ENCODE results near the gene NUP210L. TPM values are rescaled to one million over a fixed set of nuclear protein-coding genes. Genes with fewer than 3 reads are reported as not detected.

NUP210L gene
- total and polyA plus RNA-seq, 3 experiments from 2014 or later, result 0.06 to 0.09 TPM; not detected in 1

- H3K27me3 Mint-ChIP-seq, result no peaks in the 10 kb centered on the region
- peak within 1 kb of the TSS; percentile 80 to 100 (median 96) for H3K27ac Mint-ChIP-seq
- DNase-seq, result peak; percentile 87 to 97 (median 95)
- peak within 1 kb of the TSS; percentile 83 for H3K4me3 ChIP-seq (ENCODE audit: low read length)
- no peaks in the 10 kb centered on the region for H3K27me3 ChIP-seq (ENCODE audit: insufficient read depth, low read length, poor library complexity, severe bottlenecking)
- H3K36me3 ChIP-seq (ENCODE audit: insufficient read depth, low read length), result no peaks in the 10 kb centered on the region
- ChIA-PET CTCF (interaction anchor here (0.7 to 3.2 kb wide), 6 partner anchors 11 to 24 kb away, joined by 3 to 19 read pairs (median 6); partner anchors contain the start of genes DENND4B, JTB and RAB13), POLR2A (interaction anchor here (0.5 to 2.9 kb wide), 11 partner anchors 10 to 210 kb away, joined by 3 to 23 read pairs (median 3); partner anchors contain the start of genes DENND4B and JTB)
- peaks cover 0 to 30% (median 0%) of the 10 kb centered on the region in 3 donors for H3K36me3 Mint-ChIP-seq
- H3K4me1 ChIP-seq (ENCODE audit: insufficient read depth, low read length), result peaks cover 48% of the 10 kb centered on the region
- H3K27ac ChIP-seq (ENCODE audit: low read depth, low read length), result peak within 1 kb of the TSS; percentile 80
- no peaks in the 10 kb centered on the region for H3K9me3 ChIP-seq (ENCODE audit: low read length)
- no peaks in the 10 kb centered on the region for H3K9me3 Mint-ChIP-seq
- peak within 1 kb of the TSS; percentile 83 to 96 (median 90) for H3K4me3 Mint-ChIP-seq
- peaks cover 51 to 67% (median 66%) of the 10 kb centered on the region in 3 donors for H3K4me1 Mint-ChIP-seq
Observed at GRCh38 chr1:153963030-153963849, 191.6 kb downstream of the NUP210L start, which contains the start of gene SLC39A1. Gene SLC39A1, minus strand, starts transcription at chr1:153963537. Its CDS starts 822 bp downstream, at chr1:153962715.

- Mint-ChIP-seq H3K4me3 (peak overlapping the region; percentile 83 to 96 (median 90)), H3K27me3 (no peaks in the 10 kb centered on the region), H3K4me1 (peaks cover 48 to 62% (median 60%) of the 10 kb centered on the region in 3 donors), H3K9me3 (no peaks in the 10 kb centered on the region), H3K36me3 (peaks cover 0 to 36% (median 0%) of the 10 kb centered on the region in 3 donors), H3K27ac (peak overlapping the region; percentile 80 to 100 (median 96))
- Histone ChIP-seq H3K4me3 (ENCODE audit: low read length) (peak overlapping the region; percentile 83), H3K27me3 (ENCODE audit: insufficient read depth, low read length, poor library complexity, severe bottlenecking) (no peaks in the 10 kb centered on the region), H3K27ac (ENCODE audit: low read depth, low read length) (peak overlapping the region; percentile 80), H3K36me3 (ENCODE audit: insufficient read depth, low read length) (no peaks in the 10 kb centered on the region), H3K4me1 (ENCODE audit: insufficient read depth, low read length) (peaks cover 44% of the 10 kb centered on the region), H3K9me3 (ENCODE audit: low read length) (no peaks in the 10 kb centered on the region)
- no peak for DNase-seq
- ChIA-PET CTCF (interaction anchor here (0.7 to 3.2 kb wide), 6 partner anchors 12 to 25 kb away, joined by 3 to 19 read pairs (median 6); partner anchors contain the start of genes DENND4B, JTB and RAB13), POLR2A (interaction anchor here (0.5 to 2.9 kb wide), 7 partner anchors 14 to 209 kb away, joined by 3 to 23 read pairs (median 4); partner anchors contain the start of genes DENND4B and JTB)
Observed at GRCh38 chr1:153962088-153963029, 192.5 kb downstream of the NUP210L start.

- H3K4me3 ChIP-seq (ENCODE audit: low read length), result no peak overlapping the region
- ChIA-PET POLR2A (interaction anchor here (0.6 kb wide), 1 partner anchor 33 kb away, joined by 3 read pairs; no protein-coding TSS in a partner anchor), CTCF (no interaction called here)
- no peaks in the 10 kb centered on the region for H3K36me3 ChIP-seq (ENCODE audit: insufficient read depth, low read length)
- no peaks in the 10 kb centered on the region for H3K9me3 Mint-ChIP-seq
- peaks cover 50 to 64% (median 62%) of the 10 kb centered on the region in 3 donors for H3K4me1 Mint-ChIP-seq
- H3K27ac Mint-ChIP-seq, result peak overlapping the region; percentile 1 to 92 (median 72)
- peak overlapping the region in 5 of 7 donors; percentile 8 to 91 (median 33) for H3K4me3 Mint-ChIP-seq
- H3K27ac ChIP-seq (ENCODE audit: low read depth, low read length), result no peak overlapping the region
- DNase-seq, result no peak
- peaks cover 0 to 30% (median 0%) of the 10 kb centered on the region in 3 donors for H3K36me3 Mint-ChIP-seq
- H3K27me3 Mint-ChIP-seq, result no peaks in the 10 kb centered on the region
- H3K27me3 ChIP-seq (ENCODE audit: insufficient read depth, low read length, poor library complexity, severe bottlenecking), result no peaks in the 10 kb centered on the region
- H3K9me3 ChIP-seq (ENCODE audit: low read length), result no peaks in the 10 kb centered on the region
- H3K4me1 ChIP-seq (ENCODE audit: insufficient read depth, low read length), result peaks cover 49% of the 10 kb centered on the region
Observed at GRCh38 chr1:153961421-153961820, 193.5 kb downstream of the NUP210L start.

GRCh38 chr1:153960206-153960605, 194.7 kb downstream of the NUP210L start:
- Mint-ChIP-seq H3K4me3 (peak overlapping the region in 2 of 7 donors; percentile 16 to 99), H3K36me3 (peaks cover 0 to 30% (median 0%) of the 10 kb centered on the region in 3 donors), H3K9me3 (no peaks in the 10 kb centered on the region), H3K27me3 (no peaks in the 10 kb centered on the region), H3K4me1 (peaks cover 50 to 66% (median 60%) of the 10 kb centered on the region in 3 donors), H3K27ac (peak overlapping the region in 2 of 8 donors; percentile 70 to 84)
- Histone ChIP-seq H3K36me3 (ENCODE audit: insufficient read depth, low read length) (no peaks in the 10 kb centered on the region), H3K27ac (ENCODE audit: low read depth, low read length) (no peak overlapping the region), H3K27me3 (ENCODE audit: insufficient read depth, low read length, poor library complexity, severe bottlenecking) (no peaks in the 10 kb centered on the region), H3K4me3 (ENCODE audit: low read length) (no peak overlapping the region), H3K4me1 (ENCODE audit: insufficient read depth, low read length) (peaks cover 48% of the 10 kb centered on the region), H3K9me3 (ENCODE audit: low read length) (no peaks in the 10 kb centered on the region)
- ChIA-PET CTCF (no interaction called here), POLR2A (interaction anchor here (5.8 kb wide), 1 partner anchor 14 kb away, joined by 55 read pairs; the partner anchor contains the start of gene DENND4B)
- no peak for DNase-seq

- ChIA-PET POLR2A (interaction anchor here (0.8 to 5.8 kb wide), 5 partner anchors 8 to 1314 kb away, joined by 3 to 55 read pairs (median 5); partner anchors contain the start of genes CLK2, CREB3L4, DENND4B and GATAD2B), CTCF (interaction anchor here (1.3 to 4.4 kb wide), 3 partner anchors 9 to 18 kb away, joined by 3 to 46 read pairs (median 6); partner anchors contain the start of genes DENND4B and JTB)
- Mint-ChIP-seq H3K36me3 (peaks cover 0 to 36% (median 0%) of the 10 kb centered on the region in 3 donors), H3K9me3 (no peaks in the 10 kb centered on the region), H3K27me3 (no peaks in the 10 kb centered on the region), H3K4me3 (peak overlapping the region in 5 of 7 donors; percentile 16 to 99 (median 58)), H3K4me1 (peaks cover 53 to 72% (median 61%) of the 10 kb centered on the region in 3 donors), H3K27ac (peak overlapping the region in 6 of 8 donors; percentile 70 to 98 (median 91))
- H3K36me3 ChIP-seq (ENCODE audit: insufficient read depth, low read length), result peaks cover 4% of the 10 kb centered on the region
- H3K4me3 ChIP-seq (ENCODE audit: low read length), result no peak overlapping the region
- no peak for DNase-seq
- H3K27me3 ChIP-seq (ENCODE audit: insufficient read depth, low read length, poor library complexity, severe bottlenecking), result no peaks in the 10 kb centered on the region
- no peaks in the 10 kb centered on the region for H3K9me3 ChIP-seq (ENCODE audit: low read length)
- H3K4me1 ChIP-seq (ENCODE audit: insufficient read depth, low read length), result peaks cover 53% of the 10 kb centered on the region
- H3K27ac ChIP-seq (ENCODE audit: low read depth, low read length), result no peak overlapping the region
Observed at GRCh38 chr1:153959454-153959853, 195.4 kb downstream of the NUP210L start.

- ChIA-PET CTCF (interaction anchor here (1.3 to 4.4 kb wide), 3 partner anchors 9 to 19 kb away, joined by 3 to 46 read pairs (median 6); partner anchors contain the start of genes DENND4B and JTB), POLR2A (interaction anchor here (0.8 to 5.8 kb wide), 7 partner anchors 8 to 1314 kb away, joined by 3 to 55 read pairs (median 6); partner anchors contain the start of genes CLK2, CREB3L4, DENND4B and GATAD2B)
- peak overlapping the region; percentile 74 for H3K4me3 ChIP-seq (ENCODE audit: low read length)
- H3K27ac ChIP-seq (ENCODE audit: low read depth, low read length), result peak overlapping the region; percentile 78
- H3K27ac Mint-ChIP-seq, result peak overlapping the region; percentile 61 to 98 (median 98)
- peaks cover 53% of the 10 kb centered on the region for H3K4me1 ChIP-seq (ENCODE audit: insufficient read depth, low read length)
- H3K27me3 ChIP-seq (ENCODE audit: insufficient read depth, low read length, poor library complexity, severe bottlenecking), result no peaks in the 10 kb centered on the region
- H3K36me3 ChIP-seq (ENCODE audit: insufficient read depth, low read length), result peaks cover 9% of the 10 kb centered on the region
- no peak for DNase-seq
- H3K9me3 Mint-ChIP-seq, result no peaks in the 10 kb centered on the region
- H3K4me3 Mint-ChIP-seq, result peak overlapping the region; percentile 93 to 99 (median 98)
- H3K36me3 Mint-ChIP-seq, result peaks cover 4 to 42% (median 4%) of the 10 kb centered on the region in 3 donors
- no peaks in the 10 kb centered on the region for H3K27me3 Mint-ChIP-seq
- peaks cover 53 to 72% (median 61%) of the 10 kb centered on the region in 3 donors for H3K4me1 Mint-ChIP-seq
- H3K9me3 ChIP-seq (ENCODE audit: low read length), result no peaks in the 10 kb centered on the region
Observed at GRCh38 chr1:153958961-153959260, 196.0 kb downstream of the NUP210L start.
